HG02642 (cell line): Measurements from ENCODE around the gene MCOLN2.
"Not testable (repeated sequence)": the region's sequence is repeated elsewhere in the genome, so short reads cannot be mapped to it uniquely, and the experiment has no call there.

Experiments
- ATAC-seq: cut with Tn5 transposase; IDR thresholded peaks from one replicate; pipeline ENCODE4 v1.9.1; 2021; ENCODE audit warnings: mild to moderate bottlenecking; ENCODE audit not compliant: unreplicated experiment, poor library complexity

The MCOLN2 gene

GRCh38 chr1:84996846-84997666 is at the start of gene MCOLN2:
TSS of gene MCOLN2 (minus strand) at chr1:84997113. CDS start at chr1:84996872, 241 bp downstream.
- ATAC-seq = peak; percentile 43

- ATAC-seq = no peak
Observed at GRCh38 chr1:85042413-85042812, 45.5 kb upstream of the MCOLN2 start.

DNA sequence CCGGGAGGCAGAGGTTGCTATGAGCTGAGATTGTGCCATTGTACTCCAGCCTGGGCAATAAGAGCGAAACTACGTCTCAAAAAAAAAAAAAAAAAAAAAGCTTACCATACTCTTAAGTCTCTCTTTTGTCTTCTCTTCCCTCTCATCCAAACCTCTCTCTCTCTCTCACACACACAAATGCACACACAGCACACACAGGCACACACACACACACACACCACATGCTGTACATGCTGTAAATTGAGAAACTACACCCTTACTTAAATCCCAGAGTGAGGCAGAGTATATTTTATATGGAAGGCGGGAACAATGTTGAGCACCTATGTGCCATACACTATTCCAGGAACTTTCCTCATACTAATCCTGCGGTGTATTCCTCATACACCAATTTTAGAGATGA is 44.9 kb upstream of the MCOLN2 start:
- no peak for ATAC-seq

DNA sequence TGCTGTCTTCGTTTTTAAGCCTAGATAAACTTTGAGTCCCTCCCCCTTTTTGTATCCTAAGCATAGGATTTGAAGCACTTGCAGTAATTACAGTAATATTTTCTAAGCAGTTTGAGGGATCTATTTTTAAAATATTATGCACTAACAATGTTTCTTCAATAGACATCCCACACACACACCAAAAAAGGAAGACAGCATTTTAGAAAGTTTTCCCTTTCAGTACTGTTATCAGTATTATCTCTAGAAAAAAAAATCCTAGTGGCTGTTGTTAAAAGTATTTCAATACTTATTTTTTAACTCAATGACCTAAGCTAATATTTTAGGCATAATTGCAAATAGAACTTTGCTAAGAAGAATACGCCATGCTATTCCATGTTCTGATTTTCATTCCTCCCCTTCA is 36.3 kb upstream of the MCOLN2 start:
- ATAC-seq = no peak

GRCh38 chr1:85030536-85030935 is 33.6 kb upstream of the MCOLN2 start:
- ATAC-seq = no peak

- ATAC-seq = no peak
Observed at GRCh38 chr1:85028151-85028550, 31.2 kb upstream of the MCOLN2 start.

DNA sequence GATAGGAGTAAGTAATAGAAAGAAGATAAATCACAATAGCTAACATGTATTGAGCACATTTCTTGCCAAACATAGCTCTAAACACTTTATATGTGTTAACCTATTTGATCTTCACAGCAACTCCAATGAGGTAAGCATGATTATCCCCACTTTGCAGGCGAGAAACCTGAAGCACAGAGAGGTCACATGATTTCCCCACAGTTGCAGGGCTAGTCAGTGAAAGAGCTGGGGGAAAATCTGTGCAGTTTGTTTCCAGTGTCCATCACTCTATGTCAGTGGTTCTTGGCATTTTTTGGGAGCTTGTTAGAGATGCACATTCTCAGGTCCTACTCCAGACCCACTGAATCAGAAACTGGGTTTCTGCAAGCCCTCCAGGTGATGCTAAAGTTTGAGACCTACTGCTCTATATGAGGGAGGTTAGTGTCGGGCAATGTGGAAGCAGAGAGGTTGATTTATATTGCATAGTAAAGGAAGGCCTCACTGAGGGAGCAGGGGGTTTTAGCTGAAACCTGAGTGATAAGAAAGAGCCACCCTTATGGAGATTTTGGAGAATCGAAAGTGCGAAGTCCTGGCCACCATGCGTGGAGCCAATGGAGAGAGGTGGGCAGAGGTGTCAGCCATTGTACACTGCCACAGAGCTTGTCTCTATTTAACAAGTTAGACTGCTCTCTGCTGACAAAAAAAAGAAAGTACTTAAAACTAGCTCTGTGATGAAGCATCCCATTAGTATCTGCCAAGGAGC is 30.5 kb upstream of the MCOLN2 start:
- ATAC-seq = peak; percentile 76

- no peak for ATAC-seq
Observed at GRCh38 chr1:85025940-85026339, 29.0 kb upstream of the MCOLN2 start.

DNA sequence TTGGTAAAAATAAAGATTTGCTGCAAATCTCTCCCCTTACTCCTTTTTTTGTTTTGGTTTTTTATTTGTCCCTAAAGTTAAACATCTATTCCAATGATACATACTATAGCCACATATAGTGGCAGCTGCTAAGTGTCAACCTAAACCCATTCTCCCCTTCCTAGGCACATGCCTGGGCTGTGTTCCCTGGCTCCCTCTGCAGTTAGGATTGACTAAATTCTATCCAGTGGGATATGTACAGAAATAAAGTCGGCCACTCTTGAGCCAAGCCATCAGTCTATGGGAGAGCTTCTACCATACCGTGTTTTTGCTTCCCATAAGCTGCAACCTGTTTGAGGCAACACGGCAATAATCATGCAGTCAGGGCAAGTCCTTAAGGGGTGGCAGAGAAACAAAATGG is 27.8 kb upstream of the MCOLN2 start:
- no peak for ATAC-seq

DNA sequence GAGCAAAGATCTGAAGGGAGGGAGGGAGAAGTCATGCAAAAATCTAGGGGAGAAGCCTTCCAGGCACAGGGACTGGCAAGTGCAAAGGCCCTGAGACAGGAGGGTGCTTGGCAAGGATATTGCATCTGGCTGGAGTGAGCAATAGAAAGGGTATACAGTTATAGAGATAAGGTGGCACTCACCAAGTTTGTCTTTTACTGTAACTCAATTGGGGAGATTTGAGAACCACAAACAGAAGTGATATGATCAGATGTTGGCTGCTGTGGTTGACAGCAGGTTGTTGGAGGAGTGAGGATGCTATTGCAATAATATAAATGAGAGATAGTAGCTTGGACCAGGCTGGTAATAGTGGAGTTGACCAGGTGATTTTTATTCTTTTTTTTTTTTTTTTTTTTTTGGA is 25.8 kb upstream of the MCOLN2 start:
- no peak for ATAC-seq

- no peak for ATAC-seq
Observed at GRCh38 chr1:85019994-85020393, 23.1 kb upstream of the MCOLN2 start.

GRCh38 chr1:85015826-85016225 is 18.9 kb upstream of the MCOLN2 start:
- ATAC-seq = no peak

DNA sequence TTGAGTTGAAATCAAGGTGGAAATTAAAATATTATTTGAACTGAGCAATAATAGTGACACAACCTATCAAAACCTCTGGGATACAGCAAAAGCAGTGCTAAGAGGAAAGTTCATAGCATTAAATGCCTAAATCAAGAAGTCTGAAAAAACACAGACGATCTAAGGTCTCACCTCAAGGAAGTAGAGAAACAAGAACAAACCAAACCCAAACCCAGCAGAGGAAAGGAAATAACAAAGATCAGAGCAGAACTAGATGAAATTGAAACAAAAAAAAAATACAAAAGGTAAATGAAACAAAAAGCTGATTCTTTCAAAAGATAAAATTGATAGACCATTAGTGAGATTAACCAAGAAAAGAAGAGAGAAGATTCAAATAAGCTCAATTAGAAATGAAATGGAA is 8.7 kb upstream of the MCOLN2 start:
- not testable (repeated sequence) for ATAC-seq

- ATAC-seq = no peak
Observed at GRCh38 chr1:85001742-85002141, 4.8 kb upstream of the MCOLN2 start.

- ATAC-seq = peak; percentile 43
Observed at GRCh38 chr1:84998642-84999280, 1.8 kb upstream of the MCOLN2 start.

GRCh38 chr1:84997667-84998600 is 1.0 kb upstream of the MCOLN2 start:
- ATAC-seq = no peak

GRCh38 chr1:84995484-84996334 is 1.2 kb downstream of the MCOLN2 start:
- ATAC-seq = peak; percentile 39

DNA sequence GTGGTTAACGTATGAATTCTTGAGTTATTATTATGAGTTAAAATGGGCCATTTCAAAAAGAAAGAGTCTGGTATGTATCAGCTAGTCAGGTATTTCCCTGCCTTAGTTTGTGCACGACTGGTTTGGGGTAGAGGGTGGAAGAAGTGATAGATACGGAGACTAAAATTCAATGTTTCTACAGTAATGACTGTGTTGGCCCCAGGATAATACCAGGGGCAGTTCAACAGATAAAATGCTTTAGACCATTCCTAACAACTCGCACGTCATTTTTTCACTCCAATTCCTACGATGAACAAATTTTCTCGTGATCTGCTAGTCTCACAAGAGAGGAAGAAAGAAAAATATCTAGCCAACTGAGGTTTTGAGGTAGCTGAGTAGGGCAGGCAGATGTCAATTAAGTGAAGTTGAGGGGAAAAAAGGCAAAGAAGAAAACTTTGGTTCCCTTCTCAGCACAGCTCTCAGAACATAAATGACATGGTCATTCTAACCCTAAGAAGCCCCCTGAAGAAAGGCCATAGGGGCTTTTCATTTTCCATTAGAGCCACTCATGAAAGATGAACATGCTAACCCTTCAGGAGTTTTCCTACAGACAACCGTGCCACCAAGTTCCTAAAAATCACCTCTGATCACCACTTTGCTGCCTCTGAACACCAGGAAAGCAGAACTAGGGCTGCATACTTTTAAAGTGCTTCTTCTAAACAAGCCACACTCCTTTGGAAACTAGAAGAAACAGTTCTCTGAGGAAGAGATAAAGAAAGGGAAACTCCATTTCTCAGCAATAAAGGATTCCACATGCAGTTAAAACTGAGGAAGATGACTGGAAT is 5.6 kb downstream of the MCOLN2 start:
- peak; percentile 47 for ATAC-seq
